Body of pancreas (tissue), 4 donors: ENCODE measurements around the gene DCHS2. TPM values are rescaled to one million over a fixed set of nuclear protein-coding genes. Genes with fewer than 3 reads are reported as not detected.

Experiments
- ATAC-seq: fragments of 150-250 bp; one replicate; pipeline ENCODE4 v1.9.1; 2016
- DNase-seq, 4 donors: peaks; one replicate each; pipeline ENCODE4 v3.0.0-alpha.2; 2019
- H3K27ac ChIP-seq, 4 donors: fragments of 200-600 bp; sonication (generic); 1 replicate in 3 of 4; 2 replicates in 1 of 4; pipeline versions ENCODE4 v1.5.1 to v1.6.1; 2016 to 2019; ENCODE audit warnings: mild to moderate bottlenecking in 1 of 4, mixed read lengths in 1 of 4, moderate library complexity in 1 of 4
- H3K27me3 ChIP-seq, 2 donors: fragments of 200-600 bp; sonication (generic); one replicate each; pipeline ENCODE4 v1.6.0; 2016; ENCODE audit warnings: mild to moderate bottlenecking in 1 of 2
- H3K36me3 ChIP-seq, 2 donors: fragments of 200-600 bp; sonication (generic); replicated peaks in 1 of 2; 2 replicates each; pipeline ENCODE4 v1.5.1; 2016; ENCODE audit warnings: low read depth in 2 of 2; ENCODE audit not compliant: insufficient read depth in 1 of 2
- H3K4me1 ChIP-seq: fragments of 200-600 bp; sonication (generic); one replicate; pipeline ENCODE4 v1.6.0; 2016
- H3K4me3 ChIP-seq, 2 donors: fragments of 200-600 bp; sonication (generic); 1 replicate in 1 of 2; 2 replicates in 1 of 2; pipeline ENCODE4 v1.5.1; 2016 to 2019
- H3K9me3 ChIP-seq, 3 donors: fragments of 200-600 bp; sonication (generic); 1 replicate in 2 of 3; 2 replicates in 1 of 3; pipeline ENCODE4 v1.5.1; 2016
- POLR2A ChIP-seq, 3 donors: fragments of 450-650 bp; IDR thresholded peaks; one replicate each; pipeline ENCODE4 v1.6.1; 2016; ENCODE audit warnings: antibody characterized with exemption in 3 of 3, mild to moderate bottlenecking in 2 of 3
- WGBS, 2 donors: methylation state at CpG; one replicate each; pipeline ENCODE4 v1.1.5; 2017; 5-methylcytosine and 5-hydroxymethylcytosine counted together
- intact Hi-C: fragments of 100-400 bp; cut with DNase I; formaldehyde crosslinking; loops from one replicate; pipeline ENCODE4 v1.15.1; 2023
- total RNA-seq, 2 donors: library from RNA; depleted of rRNA; stranded (reverse); fragments of >200 nt; gene quantifications; one replicate each; pipeline ENCODE4 v1.1.0, GENCODE V29; 2016
- TF ChIP-seq, protein P1 (sequence below), 7 experiments: fragments of 450-650 bp in 4 of 7; fragments of 200-600 bp in 3 of 7; sonication (generic) in 3 of 7; IDR thresholded peaks; one replicate each; pipeline ENCODE4 v1.5.1; 2016 to 2019; ENCODE audit warnings: antibody characterized with exemption in 7 of 7

The DCHS2 gene
- total RNA-seq, 2 donors from 2014 or later, result 0.33 to 0.78 TPM

DNA sequence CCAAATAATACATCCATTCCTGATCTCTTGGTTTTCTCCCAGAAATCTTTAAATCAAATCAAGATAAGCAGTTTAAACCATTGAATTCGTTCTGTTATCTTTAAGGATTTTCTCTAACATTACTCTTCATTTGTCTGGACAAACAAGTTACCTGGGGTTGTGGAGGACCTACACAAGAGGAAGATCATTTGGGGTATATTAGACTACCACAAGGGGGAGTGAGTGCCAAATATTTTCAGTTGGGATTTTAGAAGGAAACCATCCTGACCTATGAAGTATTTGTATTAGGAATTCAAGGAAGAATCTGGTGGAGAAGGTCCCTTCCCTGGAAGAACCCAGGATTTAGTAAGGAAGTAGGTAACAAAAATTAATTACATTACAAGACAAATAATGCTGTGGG lies 12.0 kb upstream of the DCHS2 start:
- no peak for DNase-seq
- no peak for ATAC-seq
- intact Hi-C loops, result no loop called here

DNA sequence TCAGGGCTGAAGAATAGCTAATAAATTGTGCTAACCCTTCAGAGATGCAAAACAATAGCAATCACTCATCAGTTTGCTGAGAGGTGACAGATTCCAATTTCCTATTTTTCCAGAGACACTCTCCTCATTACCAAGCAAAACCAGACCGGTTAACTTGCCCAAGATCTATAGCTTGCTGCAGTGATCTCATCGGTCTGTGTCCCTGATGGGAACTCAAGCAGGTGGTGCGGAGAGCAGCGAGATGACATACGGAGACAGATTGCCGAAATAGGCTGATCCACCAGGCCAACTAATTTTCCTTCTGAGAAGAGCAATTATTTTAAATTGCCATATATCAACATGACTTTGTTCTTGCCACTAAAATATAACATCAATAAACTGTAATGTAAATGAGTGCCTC lies 10.5 kb upstream of the DCHS2 start:
- no peaks in the 10 kb centered on the region for H3K9me3 ChIP-seq
- WGBS, 2 donors, result 35 to 45% methylated on average over 6 of the region's 6 CpGs
- H3K36me3 ChIP-seq, result no peaks in the 10 kb centered on the region
- H3K27ac ChIP-seq, result no peak overlapping the region
- no peaks in the 10 kb centered on the region for H3K27me3 ChIP-seq
- no peaks in the 10 kb centered on the region for H3K4me1 ChIP-seq
- ATAC-seq (no peak), DNase-seq (peak in 1 of 4 donors; percentile 31)
- TF ChIP-seq, protein P1, sequence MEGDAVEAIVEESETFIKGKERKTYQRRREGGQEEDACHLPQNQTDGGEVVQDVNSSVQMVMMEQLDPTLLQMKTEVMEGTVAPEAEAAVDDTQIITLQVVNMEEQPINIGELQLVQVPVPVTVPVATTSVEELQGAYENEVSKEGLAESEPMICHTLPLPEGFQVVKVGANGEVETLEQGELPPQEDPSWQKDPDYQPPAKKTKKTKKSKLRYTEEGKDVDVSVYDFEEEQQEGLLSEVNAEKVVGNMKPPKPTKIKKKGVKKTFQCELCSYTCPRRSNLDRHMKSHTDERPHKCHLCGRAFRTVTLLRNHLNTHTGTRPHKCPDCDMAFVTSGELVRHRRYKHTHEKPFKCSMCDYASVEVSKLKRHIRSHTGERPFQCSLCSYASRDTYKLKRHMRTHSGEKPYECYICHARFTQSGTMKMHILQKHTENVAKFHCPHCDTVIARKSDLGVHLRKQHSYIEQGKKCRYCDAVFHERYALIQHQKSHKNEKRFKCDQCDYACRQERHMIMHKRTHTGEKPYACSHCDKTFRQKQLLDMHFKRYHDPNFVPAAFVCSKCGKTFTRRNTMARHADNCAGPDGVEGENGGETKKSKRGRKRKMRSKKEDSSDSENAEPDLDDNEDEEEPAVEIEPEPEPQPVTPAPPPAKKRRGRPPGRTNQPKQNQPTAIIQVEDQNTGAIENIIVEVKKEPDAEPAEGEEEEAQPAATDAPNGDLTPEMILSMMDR (IDR thresholded peaks at IDR 0.05), result no peak
- TF ChIP-seq POLR2A (IDR thresholded peaks at IDR 0.05), result no peak
- H3K4me3 ChIP-seq, result no peak overlapping the region
- intact Hi-C loops, result no loop called here

More for the DNA sequence above, 12.0 kb upstream of the DCHS2 start:
- H3K36me3 ChIP-seq, result no peaks in the 10 kb centered on the region
- no peak overlapping the region for H3K27ac ChIP-seq
- 4 to 5% methylated on average over 1 of the region's 1 CpG for WGBS, 2 donors
- no peaks in the 10 kb centered on the region for H3K27me3 ChIP-seq
- H3K4me1 ChIP-seq, result no peaks in the 10 kb centered on the region
- H3K4me3 ChIP-seq, result no peak overlapping the region
- TF ChIP-seq, protein P1 (IDR thresholded peaks at IDR 0.05), result peak in 5 of 7 experiments; percentile 19 to 36 (median 27)
- TF ChIP-seq POLR2A (IDR thresholded peaks at IDR 0.05), result no peak
- no peaks in the 10 kb centered on the region for H3K9me3 ChIP-seq

DNA sequence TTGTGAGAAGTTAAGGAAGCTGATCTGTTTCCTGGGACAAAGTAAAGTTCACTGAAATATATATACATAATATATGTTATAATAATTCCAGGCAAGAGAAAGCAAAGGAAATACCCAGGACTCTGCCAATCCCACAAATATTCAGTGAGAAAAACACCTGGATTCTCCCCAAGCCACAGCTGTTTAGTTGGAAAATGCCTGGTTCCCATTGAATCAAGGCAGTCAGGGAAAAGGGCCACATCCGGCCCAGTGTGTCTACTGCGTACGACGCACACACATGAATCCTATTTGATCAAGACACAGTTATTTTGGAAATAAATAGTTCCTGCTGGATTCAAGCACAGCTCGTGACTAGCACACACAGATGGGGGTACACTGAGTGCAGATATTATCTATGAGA lies 6.3 kb upstream of the DCHS2 start:
- no peaks in the 10 kb centered on the region for H3K36me3 ChIP-seq
- no peak overlapping the region for H3K27ac ChIP-seq
- intact Hi-C loops, result no loop called here
- no peaks in the 10 kb centered on the region for H3K4me1 ChIP-seq
- no peaks in the 10 kb centered on the region for H3K27me3 ChIP-seq
- H3K4me3 ChIP-seq, result no peak overlapping the region
- TF ChIP-seq POLR2A (IDR thresholded peaks at IDR 0.05), result no peak
- TF ChIP-seq, protein P1 (IDR thresholded peaks at IDR 0.05), result no peak
- H3K9me3 ChIP-seq, result no peaks in the 10 kb centered on the region
- WGBS, 2 donors, result 50 to 77% methylated on average over 5 of the region's 5 CpGs
- DNase-seq, result no peak
- no peak for ATAC-seq

DNA sequence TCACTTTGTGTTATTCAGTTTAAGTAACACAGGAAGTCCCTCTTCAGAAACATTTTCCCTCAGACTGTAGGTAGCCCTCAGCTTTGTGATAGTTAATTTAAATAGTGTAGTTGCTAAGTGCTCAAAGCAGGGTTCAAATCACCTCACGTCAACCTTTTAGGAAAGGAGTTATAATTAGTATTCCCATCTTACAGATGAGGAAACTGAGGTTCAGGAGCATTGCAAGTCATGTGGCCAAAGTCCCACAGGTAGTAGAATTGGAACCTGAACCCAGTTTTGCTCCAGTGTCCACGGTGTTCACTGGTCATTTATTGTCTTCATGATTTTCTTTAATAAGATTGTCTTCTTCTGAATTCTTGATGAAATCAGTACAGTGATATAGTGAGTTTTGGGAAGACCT lies 4.3 kb upstream of the DCHS2 start:
- Histone ChIP-seq H3K9me3 (no peaks in the 10 kb centered on the region), H3K4me1 (peaks cover 13% of the 10 kb centered on the region), H3K36me3 (no peaks in the 10 kb centered on the region), H3K27me3 (peaks cover 0 to 6% of the 10 kb centered on the region in 2 donors), H3K4me3 (no peak overlapping the region), H3K27ac (no peak overlapping the region)
- WGBS, 2 donors, result 77 to 81% methylated on average over 2 of the region's 2 CpGs
- ATAC-seq (no peak), DNase-seq (no peak)
- no peak for TF ChIP-seq POLR2A (IDR thresholded peaks at IDR 0.05)
- TF ChIP-seq, protein P1 (IDR thresholded peaks at IDR 0.05), result no peak
- intact Hi-C loops, result no loop called here

DNA sequence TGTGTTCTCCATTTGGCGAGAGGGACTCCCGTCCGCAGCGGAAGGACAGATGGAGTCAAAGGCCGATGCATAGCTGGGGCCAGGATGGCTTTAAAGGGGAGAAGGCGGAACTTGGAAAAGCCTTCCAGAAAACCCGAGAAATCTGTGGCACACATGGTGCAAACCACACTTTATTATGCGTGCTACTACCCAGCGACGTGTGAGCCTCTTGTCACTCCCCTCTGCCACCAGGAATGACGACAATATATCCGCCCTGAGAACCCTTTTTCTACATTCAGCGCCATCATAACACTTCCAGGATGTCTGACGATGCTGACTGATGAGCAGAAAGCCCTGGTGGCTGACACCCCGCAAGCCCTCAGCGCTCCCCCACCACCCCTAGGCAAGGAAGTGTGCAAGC lies 689 bp upstream of the DCHS2 start:
- Histone ChIP-seq H3K9me3 (no peaks in the 10 kb centered on the region), H3K27me3 (peaks cover 0 to 15% of the 10 kb centered on the region in 2 donors), H3K27ac (no peak overlapping the region), H3K4me1 (peaks cover 24% of the 10 kb centered on the region), H3K36me3 (no peaks in the 10 kb centered on the region), H3K4me3 (no peak overlapping the region)
- ATAC-seq (no peak), DNase-seq (no peak)
- intact Hi-C loops, result no loop called here
- WGBS, 2 donors, result 19 to 25% methylated on average over 16 of the region's 16 CpGs
- no peak for TF ChIP-seq POLR2A (IDR thresholded peaks at IDR 0.05)
- TF ChIP-seq, protein P1 (IDR thresholded peaks at IDR 0.05), result no peak
